IPS DF 6.9 (cell line): ENCODE data around the gene RAB7B.

Source experiments
- DNase-seq: peaks from one replicate; pipeline ENCODE4 v3.0.0-alpha.2; 2013; ENCODE audit warnings: low read depth, low spot score
- H3K27ac ChIP-seq: one replicate; pipeline ENCODE4 v1.5.1; 2013; ENCODE audit warnings: low read length, control low read depth
- H3K27me3 ChIP-seq: 2 replicates; pipeline ENCODE4 v1.6.1; 2013; ENCODE audit warnings: mild to moderate bottlenecking, low read length; ENCODE audit not compliant: control insufficient read depth, insufficient read depth
- H3K36me3 ChIP-seq: 2 replicates; pipeline ENCODE4 v1.6.1; 2013; ENCODE audit warnings: low read length; ENCODE audit not compliant: control insufficient read depth, insufficient read depth
- H3K4me1 ChIP-seq: 2 replicates; pipeline ENCODE4 v1.6.1; 2013; ENCODE audit warnings: low read length; ENCODE audit not compliant: control insufficient read depth, insufficient read depth
- H3K4me3 ChIP-seq: 2 replicates; pipeline ENCODE4 v1.5.1; 2013; ENCODE audit warnings: mild to moderate bottlenecking, low read length
- H3K9me3 ChIP-seq: 2 replicates; pipeline ENCODE4 v1.6.1; 2013; ENCODE audit warnings: low read length, inconsistent platforms; ENCODE audit not compliant: control insufficient read depth, insufficient read depth
- WGBS: extraction: QIAGEN DNeasy Blood & Tissue Kit; methylation state at CpG from one replicate; pipeline ENCODE4 v1.1.7; 2013; ENCODE audit warnings: mixed read lengths, missing lambda C conversion rate; ENCODE audit not compliant: insufficient read length, insufficient coverage; 5-methylcytosine and 5-hydroxymethylcytosine counted together

RAB7B gene

DNA sequence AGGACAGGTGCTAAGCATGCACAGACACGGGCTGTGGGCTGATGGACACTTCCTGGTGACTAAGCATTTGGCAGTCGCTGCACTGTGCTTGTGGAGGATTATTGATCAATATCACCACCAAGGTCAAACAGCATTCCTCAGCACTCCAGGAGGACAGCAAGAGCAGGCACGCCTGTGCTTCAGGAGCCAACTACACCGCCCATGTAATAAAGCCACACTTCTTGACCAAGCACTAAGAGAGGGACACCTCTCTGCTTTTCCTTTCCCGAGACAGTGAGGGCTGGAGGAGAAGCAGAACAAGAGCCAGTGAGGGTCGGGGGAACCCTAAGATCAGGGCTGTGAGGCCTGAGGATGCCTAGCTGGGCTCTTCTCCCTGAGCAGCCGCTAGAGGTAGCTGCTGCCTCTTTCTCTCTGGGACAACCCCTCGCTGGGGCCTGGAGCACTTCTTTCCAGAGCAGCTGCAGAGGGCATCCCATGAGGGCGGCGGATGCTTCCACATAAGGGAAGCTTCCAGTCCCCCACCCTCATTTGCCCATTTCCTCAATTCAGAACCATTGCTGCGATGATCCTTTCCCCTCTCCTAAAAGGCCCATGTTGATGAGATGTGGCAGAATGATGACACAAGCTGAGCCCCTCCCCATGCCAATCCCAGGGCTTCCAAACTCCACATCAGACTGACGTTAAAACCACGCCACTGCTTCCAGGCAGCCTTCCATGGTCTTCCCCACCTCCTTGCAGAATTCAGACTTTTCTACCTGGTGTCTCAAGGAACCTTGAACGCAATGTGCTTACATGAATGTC is 19.1 kb downstream of the RAB7B start:
- Histone ChIP-seq H3K27me3 (no peaks in the 10 kb centered on the region), H3K9me3 (no peaks in the 10 kb centered on the region), H3K4me3 (no peak overlapping the region), H3K27ac (no peak overlapping the region), H3K4me1 (no peaks in the 10 kb centered on the region), H3K36me3 (no peaks in the 10 kb centered on the region)
- peak; percentile 47 for DNase-seq
- WGBS: no CpG with 5 or more reads among the region's 14 CpGs

DNA sequence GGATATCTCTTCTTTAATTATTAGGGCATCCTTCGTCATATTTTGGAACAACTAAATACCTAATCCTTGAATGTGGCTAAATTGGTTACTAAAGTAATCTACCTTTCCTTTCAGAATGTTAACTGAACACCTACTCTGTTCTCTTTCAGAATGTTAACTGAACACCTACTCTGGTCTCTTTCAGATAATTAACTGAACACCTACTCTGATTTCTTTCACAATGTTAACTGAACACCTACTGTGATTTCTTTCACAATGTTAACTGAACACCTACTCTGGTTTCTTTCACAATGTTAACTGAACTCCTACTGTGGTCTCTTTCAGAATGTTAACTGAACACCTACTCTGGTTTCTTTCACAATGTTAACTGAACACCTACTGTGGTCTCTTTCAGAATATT is 21.9 kb downstream of the RAB7B start:
- H3K4me3 ChIP-seq: no peak overlapping the region
- H3K9me3 ChIP-seq: no peaks in the 10 kb centered on the region
- no CpG with 5 or more reads among the region's 1 CpG for WGBS

DNA sequence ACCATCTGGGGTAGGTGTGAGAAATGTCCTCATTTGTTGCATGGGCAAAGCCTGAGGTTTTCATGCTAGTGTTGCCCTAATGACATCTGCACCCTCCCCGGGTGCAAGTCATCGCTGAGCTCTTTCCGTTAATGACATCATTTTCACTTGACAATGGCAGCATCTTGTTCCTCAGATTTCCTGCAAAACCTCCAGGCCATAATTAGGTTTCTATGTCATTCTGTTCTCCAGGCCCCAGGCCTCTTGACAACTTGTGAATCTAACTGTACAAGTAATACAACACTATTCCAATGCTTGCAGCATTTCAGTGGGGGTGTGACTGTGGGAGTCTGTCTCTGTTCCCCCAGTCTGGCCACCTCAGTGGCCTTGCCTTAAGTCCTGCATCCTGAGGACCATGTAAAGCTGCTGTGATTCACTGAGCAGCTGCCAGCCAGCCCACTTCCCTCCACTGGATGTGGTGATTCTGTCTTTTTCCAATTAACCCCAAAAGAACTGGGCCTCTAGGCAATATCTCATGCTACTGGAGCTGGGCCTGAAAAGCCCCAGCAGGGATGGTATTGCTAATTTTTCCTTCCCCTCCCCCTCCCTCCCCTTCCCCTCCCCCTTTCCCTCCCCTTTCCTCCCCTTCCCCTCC is 22.8 kb downstream of the RAB7B start:
- no peak overlapping the region for H3K27ac ChIP-seq
- no peaks in the 10 kb centered on the region for H3K36me3 ChIP-seq
- no peaks in the 10 kb centered on the region for H3K9me3 ChIP-seq
- H3K4me1 ChIP-seq: no peaks in the 10 kb centered on the region
- no peak for DNase-seq
- WGBS: no CpG with 5 or more reads among the region's 3 CpGs
- H3K4me3 ChIP-seq: no peak overlapping the region
- H3K27me3 ChIP-seq: no peaks in the 10 kb centered on the region

More for the DNA sequence above, 21.9 kb downstream of the RAB7B start:
- Histone ChIP-seq H3K4me1 (no peaks in the 10 kb centered on the region), H3K27me3 (no peaks in the 10 kb centered on the region), H3K36me3 (no peaks in the 10 kb centered on the region), H3K27ac (no peak overlapping the region)
- DNase-seq: no peak

DNA sequence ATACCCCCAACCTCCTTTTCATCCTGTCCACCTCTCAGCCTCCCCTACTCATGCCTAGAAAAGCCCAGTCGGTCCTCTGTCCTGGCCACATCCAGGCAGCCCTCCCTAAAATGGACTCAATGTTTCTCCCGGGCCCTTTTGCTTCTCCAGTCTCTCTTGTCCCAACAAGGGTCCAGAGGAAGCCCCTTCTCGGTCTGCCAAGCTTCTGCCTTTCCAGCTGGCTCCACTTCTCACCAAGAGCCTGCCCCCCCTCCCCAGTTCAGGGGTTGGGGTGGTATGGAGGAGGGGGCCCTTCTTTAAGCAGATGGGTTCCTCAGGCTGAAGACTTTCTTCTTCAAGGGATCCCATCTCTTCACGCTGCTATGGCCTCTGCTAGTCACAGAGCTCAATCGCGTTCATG is 23.9 kb downstream of the RAB7B start:
- H3K27ac ChIP-seq: no peak overlapping the region
- H3K9me3 ChIP-seq: no peaks in the 10 kb centered on the region
- WGBS: no CpG with 5 or more reads among the region's 6 CpGs
- no peak for DNase-seq
- no peaks in the 10 kb centered on the region for H3K4me1 ChIP-seq
- H3K4me3 ChIP-seq: no peak overlapping the region
- no peaks in the 10 kb centered on the region for H3K27me3 ChIP-seq
- no peaks in the 10 kb centered on the region for H3K36me3 ChIP-seq

DNA sequence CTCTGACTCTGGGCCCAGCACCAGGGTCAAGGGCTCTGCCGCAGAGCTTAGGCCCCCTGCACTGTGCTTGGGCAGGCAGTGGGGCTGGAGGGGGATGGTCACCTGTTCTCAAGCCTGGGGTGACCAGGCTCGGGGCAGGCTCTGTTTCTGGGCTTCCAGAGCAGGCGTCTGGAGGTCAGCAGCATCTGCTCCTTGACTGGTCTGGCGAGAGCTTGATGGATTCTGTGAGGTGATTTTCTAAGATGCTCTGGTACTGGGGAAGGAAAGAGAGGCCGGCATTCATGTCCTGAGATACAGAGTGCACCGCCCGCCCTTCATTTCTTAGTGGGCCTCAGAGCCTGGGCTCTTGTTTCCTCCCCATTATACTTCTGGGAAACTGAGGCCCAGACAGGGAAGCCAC is 24.5 kb downstream of the RAB7B start:
- Histone ChIP-seq H3K27ac (no peak overlapping the region), H3K36me3 (no peaks in the 10 kb centered on the region)

DNA sequence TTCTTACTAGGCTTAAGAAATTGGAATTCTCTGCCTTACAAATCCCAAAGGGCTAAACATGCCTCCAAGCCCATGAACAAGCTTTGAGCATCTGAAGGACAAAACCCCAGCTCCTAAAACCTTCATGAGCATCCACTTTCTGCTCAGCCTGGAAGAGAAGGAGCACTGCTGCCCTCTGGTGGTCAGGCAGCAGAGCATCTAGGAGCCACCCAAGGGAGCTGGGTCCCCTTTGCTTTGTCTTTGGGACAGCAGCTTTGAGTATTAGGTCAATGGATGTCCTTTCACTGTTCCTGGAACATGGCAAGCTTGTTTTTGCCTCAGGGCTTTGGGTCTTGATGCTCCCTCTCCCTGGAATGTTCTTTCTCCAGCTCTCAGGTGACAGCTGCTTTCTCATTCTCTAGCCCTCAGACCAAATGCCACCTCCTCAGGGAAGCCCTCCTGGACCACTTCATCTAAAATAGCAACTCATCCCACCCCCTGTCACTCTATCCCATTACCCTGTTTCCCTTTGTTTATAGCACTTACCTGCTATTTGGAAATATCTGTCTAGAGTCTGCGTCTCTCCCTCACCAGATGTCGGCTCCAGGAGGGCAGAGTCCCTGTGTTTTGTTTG is 25.7 kb downstream of the RAB7B start:
- H3K27me3 ChIP-seq: no peaks in the 10 kb centered on the region
- peak; percentile 68 for DNase-seq
- H3K9me3 ChIP-seq: no peaks in the 10 kb centered on the region
- H3K36me3 ChIP-seq: no peaks in the 10 kb centered on the region
- no peak overlapping the region for H3K27ac ChIP-seq
- H3K4me3 ChIP-seq: no peak overlapping the region
- H3K4me1 ChIP-seq: no peaks in the 10 kb centered on the region
- no CpG with 5 or more reads among the region's 2 CpGs for WGBS

More for the DNA sequence above, 24.5 kb downstream of the RAB7B start:
- no peak for DNase-seq
- H3K27me3 ChIP-seq: no peaks in the 10 kb centered on the region
- no peaks in the 10 kb centered on the region for H3K4me1 ChIP-seq
- WGBS: no CpG with 5 or more reads among the region's 7 CpGs
- no peaks in the 10 kb centered on the region for H3K9me3 ChIP-seq
- no peak overlapping the region for H3K4me3 ChIP-seq

DNA sequence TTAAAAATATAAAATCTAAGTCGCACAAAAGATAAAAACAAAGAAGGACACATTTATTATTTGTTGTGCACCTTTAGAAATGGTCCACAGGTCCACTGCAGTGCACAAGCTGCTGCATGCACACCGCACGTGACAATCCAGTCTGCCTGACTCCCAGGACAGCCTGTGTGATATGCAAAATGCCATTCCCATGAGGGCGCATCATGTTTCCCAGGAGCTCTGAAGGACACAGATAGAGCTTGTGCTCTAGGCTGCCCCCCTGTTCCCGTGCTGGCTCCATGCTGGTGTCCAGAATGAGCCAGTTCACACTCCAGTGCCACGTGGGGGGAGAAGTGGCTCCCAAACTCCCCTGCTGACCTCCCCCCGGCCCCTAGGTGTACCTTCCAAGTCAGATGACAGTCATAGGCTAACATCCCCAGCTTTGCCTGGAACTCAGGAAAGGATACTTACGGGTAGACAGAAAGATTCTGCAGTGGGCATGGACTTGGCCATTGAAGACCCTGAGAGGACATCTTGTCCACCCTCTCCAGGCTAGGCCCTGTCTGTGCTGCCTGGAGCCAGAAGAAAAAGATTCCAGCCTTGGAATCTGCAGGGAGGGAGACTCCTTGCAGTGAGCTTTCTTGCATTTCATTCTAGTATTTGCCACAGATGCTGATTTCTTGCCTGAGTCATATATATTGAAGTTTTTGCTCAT is 26.3 kb downstream of the RAB7B start:
- no peak overlapping the region for H3K27ac ChIP-seq

DNA sequence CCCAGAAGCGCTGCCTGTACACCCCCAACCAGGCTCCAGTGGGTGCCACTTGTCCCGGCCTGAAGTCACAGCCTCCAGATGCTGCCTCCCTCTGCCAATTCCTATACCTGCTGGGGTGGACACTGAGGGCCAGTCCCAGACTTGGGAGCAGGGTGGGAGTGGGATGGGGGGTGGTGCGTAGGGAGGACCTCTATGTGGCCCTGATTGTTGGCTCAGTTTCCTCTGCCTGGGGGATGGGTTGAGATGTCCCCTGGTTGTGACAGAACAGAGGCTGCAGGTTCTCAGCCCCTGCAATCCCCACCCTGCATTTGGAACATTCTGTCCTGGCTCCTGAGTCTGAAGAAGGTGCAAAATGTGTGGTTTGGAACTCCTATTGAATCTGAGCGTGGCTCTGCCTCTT is 27.2 kb downstream of the RAB7B start:
- H3K4me3 ChIP-seq: no peak overlapping the region
- DNase-seq: no peak
- no peak overlapping the region for H3K27ac ChIP-seq
- WGBS: no CpG with 5 or more reads among the region's 4 CpGs
- no peaks in the 10 kb centered on the region for H3K4me1 ChIP-seq
- H3K36me3 ChIP-seq: no peaks in the 10 kb centered on the region
- H3K9me3 ChIP-seq: no peaks in the 10 kb centered on the region
- no peaks in the 10 kb centered on the region for H3K27me3 ChIP-seq

More for the DNA sequence above, 26.3 kb downstream of the RAB7B start:
- H3K9me3 ChIP-seq: no peaks in the 10 kb centered on the region
- no peak for DNase-seq
- H3K4me3 ChIP-seq: no peak overlapping the region
- H3K36me3 ChIP-seq: no peaks in the 10 kb centered on the region
- whole genome bisulfite sequencing: no CpG with 5 or more reads among the region's 8 CpGs
- no peaks in the 10 kb centered on the region for H3K27me3 ChIP-seq
- H3K4me1 ChIP-seq: no peaks in the 10 kb centered on the region

DNA sequence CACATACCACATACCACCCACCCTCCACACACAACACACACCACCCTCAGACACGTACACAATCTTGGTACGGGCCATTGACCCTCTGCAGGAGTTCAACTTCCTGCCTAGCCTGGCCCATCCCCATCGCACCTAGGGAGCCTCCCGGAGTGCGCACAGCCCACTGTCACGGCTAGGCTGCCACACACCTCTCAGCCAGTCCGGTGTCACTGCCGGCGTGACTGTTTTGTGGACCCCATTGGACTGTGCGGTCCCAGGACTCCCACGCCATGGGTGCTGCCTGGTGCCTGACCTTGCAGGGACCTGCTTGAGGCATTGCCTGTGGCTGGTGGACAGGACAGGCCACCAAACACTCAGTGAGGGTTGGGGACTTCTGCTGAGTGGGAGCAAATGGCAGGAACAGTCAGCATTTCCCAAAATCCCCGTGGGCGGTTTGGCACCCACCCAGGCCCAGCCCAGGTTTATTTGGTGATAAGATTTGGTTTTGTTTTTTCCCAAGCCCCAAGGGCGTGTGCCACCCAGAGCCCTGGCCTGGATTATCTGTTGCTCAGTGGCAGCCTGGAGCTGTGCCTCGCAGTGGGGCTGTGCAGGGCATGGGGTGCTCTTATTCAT is 27.7 kb downstream of the RAB7B start:
- no peak overlapping the region for H3K27ac ChIP-seq
- WGBS: 100% methylated on average over 1 of the region's 15 CpGs
- no peaks in the 10 kb centered on the region for H3K36me3 ChIP-seq
- no peak overlapping the region for H3K4me3 ChIP-seq
- H3K4me1 ChIP-seq: no peaks in the 10 kb centered on the region
- no peak for DNase-seq
- H3K9me3 ChIP-seq: no peaks in the 10 kb centered on the region
- no peaks in the 10 kb centered on the region for H3K27me3 ChIP-seq

DNA sequence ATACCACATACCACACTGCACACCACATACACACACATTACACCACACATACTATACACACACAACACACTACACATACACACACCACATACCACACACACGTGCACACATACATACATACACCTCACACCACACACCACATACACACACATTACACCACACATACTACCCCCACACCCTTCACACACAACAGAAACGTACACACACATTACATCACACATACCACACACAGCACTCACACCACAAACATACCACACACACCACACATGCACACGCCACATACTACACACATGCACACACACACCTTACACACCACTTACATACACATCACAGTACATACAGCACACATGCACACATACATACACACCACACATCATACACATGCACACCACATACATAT is 28.5 kb downstream of the RAB7B start:
- Histone ChIP-seq H3K4me1 (no peaks in the 10 kb centered on the region), H3K4me3 (no peak overlapping the region), H3K9me3 (no peaks in the 10 kb centered on the region), H3K27me3 (no peaks in the 10 kb centered on the region), H3K36me3 (no peaks in the 10 kb centered on the region), H3K27ac (no peak overlapping the region)
- DNase-seq: no peak
- 100% methylated on average over 3 of the region's 3 CpGs for WGBS
